ENCODE results near the gene MYO16.

The MYO16 gene

GRCh38 chr13:109140479-109141349, 511.3 kb downstream of the MYO16 start:
- Histone ChIP-seq H2BK15ac (ENCODE audit: low read depth, poor library complexity, severe bottlenecking) (no peak overlapping the region), H3K9ac (ENCODE audit: low read length) (peak overlapping the region; percentile 22), H3K4me3 (ENCODE audit: insufficient read depth in 1 of 2, low read depth in 1 of 2, low read length in 2 of 2) (peak overlapping the region in 1 of 2 experiments; percentile 44), H3K4me2 (ENCODE audit: low read length, poor library complexity, severe bottlenecking) (no peak overlapping the region), H3K9me3 (ENCODE audit: control insufficient read depth, low read length) (no peaks in the 10 kb centered on the region), H3K27ac (ENCODE audit: low read length, poor library complexity, severe bottlenecking) (no peak overlapping the region), H3K27me3 (ENCODE audit: control insufficient read depth in 1 of 2, insufficient read depth in 1 of 2, low read length in 2 of 2) (peaks cover 0 to 22% of the 10 kb centered on the region in 2 experiments), H3K36me3 (ENCODE audit: control insufficient read depth in 1 of 2, insufficient read depth in 2 of 2, low read depth in 1 of 2, low read length in 2 of 2) (no peaks in the 10 kb centered on the region), H3K23ac (ENCODE audit: low read length in 2 of 2) (no peak overlapping the region), H3K14ac (ENCODE audit: low read length in 2 of 2) (no peak overlapping the region), H4K8ac (ENCODE audit: low read length) (no peak overlapping the region), H3K4me1 (ENCODE audit: control insufficient read depth, insufficient read depth, low read depth, low read length) (no peaks in the 10 kb centered on the region), H4K91ac (ENCODE audit: low read length) (no peak overlapping the region), H3K18ac (ENCODE audit: low read depth in 1 of 2, low read length in 2 of 2) (no peak overlapping the region), H2BK120ac (ENCODE audit: low read depth, low read length) (no peak overlapping the region), H2AK5ac (ENCODE audit: low read length, severe bottlenecking) (no peak overlapping the region), H3K4ac (ENCODE audit: low read depth in 1 of 2, low read length in 2 of 2) (no peak overlapping the region), H2BK5ac (ENCODE audit: low read depth, low read length, poor library complexity, severe bottlenecking) (no peak overlapping the region), H3K79me1 (replicated peaks; ENCODE audit: low read length, poor library complexity, severe bottlenecking) (no peaks in the 10 kb centered on the region), H2AFZ (ENCODE audit: low read depth, low read length) (no peak overlapping the region), H2BK12ac (ENCODE audit: low read length in 2 of 2) (no peak overlapping the region)
- 99% methylated on average over 78 of the region's 97 CpGs for WGBS
- DNase-seq, result no peak

- Histone ChIP-seq H4K91ac (ENCODE audit: low read length) (no peak overlapping the region), H3K36me3 (ENCODE audit: control insufficient read depth in 1 of 2, insufficient read depth in 2 of 2, low read depth in 1 of 2, low read length in 2 of 2) (no peaks in the 10 kb centered on the region), H2AFZ (ENCODE audit: low read depth, low read length) (no peak overlapping the region), H2BK120ac (ENCODE audit: low read depth, low read length) (no peak overlapping the region), H3K4ac (ENCODE audit: low read depth in 1 of 2, low read length in 2 of 2) (no peak overlapping the region), H2BK12ac (ENCODE audit: low read length in 2 of 2) (no peak overlapping the region), H2AK5ac (ENCODE audit: low read length, severe bottlenecking) (no peak overlapping the region), H3K9ac (ENCODE audit: low read length) (no peak overlapping the region), H3K14ac (ENCODE audit: low read length in 2 of 2) (no peak overlapping the region), H3K23ac (ENCODE audit: low read length in 2 of 2) (no peak overlapping the region), H2BK5ac (ENCODE audit: low read depth, low read length, poor library complexity, severe bottlenecking) (no peak overlapping the region), H3K4me2 (ENCODE audit: low read length, poor library complexity, severe bottlenecking) (no peak overlapping the region), H3K9me3 (ENCODE audit: control insufficient read depth, low read length) (no peaks in the 10 kb centered on the region), H3K4me3 (ENCODE audit: insufficient read depth in 1 of 2, low read depth in 1 of 2, low read length in 2 of 2) (no peak overlapping the region), H3K79me1 (replicated peaks; ENCODE audit: low read length, poor library complexity, severe bottlenecking) (no peaks in the 10 kb centered on the region), H3K27me3 (ENCODE audit: control insufficient read depth in 1 of 2, insufficient read depth in 1 of 2, low read length in 2 of 2) (peaks cover 0 to 22% of the 10 kb centered on the region in 2 experiments), H2BK15ac (ENCODE audit: low read depth, poor library complexity, severe bottlenecking) (no peak overlapping the region), H3K18ac (ENCODE audit: low read depth in 1 of 2, low read length in 2 of 2) (no peak overlapping the region), H3K27ac (ENCODE audit: low read length, poor library complexity, severe bottlenecking) (no peak overlapping the region), H4K8ac (ENCODE audit: low read length) (no peak overlapping the region), H3K4me1 (ENCODE audit: control insufficient read depth, insufficient read depth, low read depth, low read length) (no peaks in the 10 kb centered on the region)
- WGBS, result 96% methylated on average over 14 of the region's 14 CpGs
- DNase-seq, result no peak
These were observed 512.3 kb downstream of the MYO16 start for GRCh38 chr13:109141706-109142105.

GRCh38 chr13:109144693-109145437, 515.5 kb downstream of the MYO16 start:
- Histone ChIP-seq H3K9me3 (ENCODE audit: control insufficient read depth, low read length) (no peaks in the 10 kb centered on the region), H3K18ac (ENCODE audit: low read depth in 1 of 2, low read length in 2 of 2) (no peak overlapping the region), H2BK5ac (ENCODE audit: low read depth, low read length, poor library complexity, severe bottlenecking) (no peak overlapping the region), H3K4me1 (ENCODE audit: control insufficient read depth, insufficient read depth, low read depth, low read length) (no peaks in the 10 kb centered on the region), H3K23ac (ENCODE audit: low read length in 2 of 2) (no peak overlapping the region), H3K27me3 (ENCODE audit: control insufficient read depth in 1 of 2, insufficient read depth in 1 of 2, low read length in 2 of 2) (peaks cover 0 to 20% of the 10 kb centered on the region in 2 experiments), H3K9ac (ENCODE audit: low read length) (no peak overlapping the region), H3K36me3 (ENCODE audit: control insufficient read depth in 1 of 2, insufficient read depth in 2 of 2, low read depth in 1 of 2, low read length in 2 of 2) (no peaks in the 10 kb centered on the region), H2BK12ac (ENCODE audit: low read length in 2 of 2) (no peak overlapping the region), H4K91ac (ENCODE audit: low read length) (no peak overlapping the region), H2BK15ac (ENCODE audit: low read depth, poor library complexity, severe bottlenecking) (no peak overlapping the region), H3K4ac (ENCODE audit: low read depth in 1 of 2, low read length in 2 of 2) (no peak overlapping the region), H4K8ac (ENCODE audit: low read length) (no peak overlapping the region), H2AFZ (ENCODE audit: low read depth, low read length) (no peak overlapping the region), H3K4me3 (ENCODE audit: insufficient read depth in 1 of 2, low read depth in 1 of 2, low read length in 2 of 2) (no peak overlapping the region), H3K79me1 (replicated peaks; ENCODE audit: low read length, poor library complexity, severe bottlenecking) (no peaks in the 10 kb centered on the region), H3K4me2 (ENCODE audit: low read length, poor library complexity, severe bottlenecking) (no peak overlapping the region), H2BK120ac (ENCODE audit: low read depth, low read length) (no peak overlapping the region), H3K27ac (ENCODE audit: low read length, poor library complexity, severe bottlenecking) (no peak overlapping the region), H2AK5ac (ENCODE audit: low read length, severe bottlenecking) (no peak overlapping the region), H3K14ac (ENCODE audit: low read length in 2 of 2) (no peak overlapping the region)
- peak; percentile 19 for DNase-seq
- 81% methylated on average over 3 of the region's 5 CpGs for WGBS

- no peak overlapping the region for H2AK5ac ChIP-seq (ENCODE audit: low read length, severe bottlenecking)
- H3K23ac ChIP-seq (ENCODE audit: low read length in 2 of 2), result no peak overlapping the region
- no peak overlapping the region for H2BK15ac ChIP-seq (ENCODE audit: low read depth, poor library complexity, severe bottlenecking)
- no peak overlapping the region for H2BK12ac ChIP-seq (ENCODE audit: low read length in 2 of 2)
- no peak overlapping the region for H4K91ac ChIP-seq (ENCODE audit: low read length)
- no peak overlapping the region for H3K14ac ChIP-seq (ENCODE audit: low read length in 2 of 2)
- peak; percentile 78 for DNase-seq
- no peak overlapping the region for H4K8ac ChIP-seq (ENCODE audit: low read length)
- H2BK5ac ChIP-seq (ENCODE audit: low read depth, low read length, poor library complexity, severe bottlenecking), result no peak overlapping the region
- no peak overlapping the region for H2BK120ac ChIP-seq (ENCODE audit: low read depth, low read length)
- H3K4me2 ChIP-seq (ENCODE audit: low read length, poor library complexity, severe bottlenecking), result no peak overlapping the region
- H3K27me3 ChIP-seq (ENCODE audit: control insufficient read depth in 1 of 2, insufficient read depth in 1 of 2, low read length in 2 of 2), result peaks cover 0 to 19% of the 10 kb centered on the region in 2 experiments
- H3K18ac ChIP-seq (ENCODE audit: low read depth in 1 of 2, low read length in 2 of 2), result no peak overlapping the region
- H3K4ac ChIP-seq (ENCODE audit: low read depth in 1 of 2, low read length in 2 of 2), result no peak overlapping the region
- H3K4me3 ChIP-seq (ENCODE audit: insufficient read depth in 1 of 2, low read depth in 1 of 2, low read length in 2 of 2), result no peak overlapping the region
- no peak overlapping the region for H3K27ac ChIP-seq (ENCODE audit: low read length, poor library complexity, severe bottlenecking)
- peak overlapping the region; percentile 44 for H3K9ac ChIP-seq (ENCODE audit: low read length)
- H3K79me1 ChIP-seq (replicated peaks; ENCODE audit: low read length, poor library complexity, severe bottlenecking), result no peaks in the 10 kb centered on the region
- 7% methylated on average over 1 of the region's 4 CpGs for WGBS
- no peaks in the 10 kb centered on the region for H3K4me1 ChIP-seq (ENCODE audit: control insufficient read depth, insufficient read depth, low read depth, low read length)
- no peaks in the 10 kb centered on the region for H3K9me3 ChIP-seq (ENCODE audit: control insufficient read depth, low read length)
- no peak overlapping the region for H2AFZ ChIP-seq (ENCODE audit: low read depth, low read length)
- no peaks in the 10 kb centered on the region for H3K36me3 ChIP-seq (ENCODE audit: control insufficient read depth in 1 of 2, insufficient read depth in 2 of 2, low read depth in 1 of 2, low read length in 2 of 2)
These were observed 516.2 kb downstream of the MYO16 start for GRCh38 chr13:109145631-109146030.
